ENCODE results near the gene AQP7.
"Not testable (repeated sequence)": the region's sequence is repeated elsewhere in the genome, so short reads cannot be mapped to it uniquely, and the experiment has no call there.

Gene AQP7

DNA sequence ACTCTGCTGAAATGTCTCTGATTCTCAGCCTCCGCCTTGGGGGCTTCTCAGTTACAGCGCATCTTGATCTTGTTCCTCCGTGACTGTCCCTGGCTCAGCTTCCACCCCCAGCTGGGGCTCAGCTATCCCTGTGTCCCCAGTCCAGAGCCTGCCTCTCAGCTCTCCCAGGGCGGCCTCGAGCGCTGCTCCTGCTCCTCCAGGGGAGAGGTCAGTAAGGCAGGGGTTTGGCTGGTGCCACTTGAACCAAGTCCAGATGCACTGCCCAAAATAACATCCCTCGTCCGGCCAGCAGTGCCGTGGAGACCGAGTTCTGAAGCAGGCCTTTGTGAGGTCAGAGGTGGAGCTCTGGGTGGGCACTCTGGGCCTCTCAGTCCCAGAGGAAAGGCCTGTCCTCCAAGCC, at the start of gene AQP7:
Gene AQP7 (minus strand): TSS at position 198 of the 400 bp plus-strand sequence. CDS start 1,306 bp downstream, outside the sequence.
- H3K27me3 ChIP-seq (ENCODE audit: control insufficient read depth, insufficient read depth, low read length); H3K9me3 ChIP-seq (ENCODE audit: control insufficient read depth, insufficient read depth, low read length); H3K9ac ChIP-seq (ENCODE audit: low read depth, low read length); H3K4me3 ChIP-seq (ENCODE audit: low read depth, low read length); H3K36me3 ChIP-seq (ENCODE audit: control insufficient read depth, insufficient read depth, low read length); H3K4me1 ChIP-seq (ENCODE audit: control insufficient read depth, insufficient read depth, low read length): not testable (repeated sequence)

DNA sequence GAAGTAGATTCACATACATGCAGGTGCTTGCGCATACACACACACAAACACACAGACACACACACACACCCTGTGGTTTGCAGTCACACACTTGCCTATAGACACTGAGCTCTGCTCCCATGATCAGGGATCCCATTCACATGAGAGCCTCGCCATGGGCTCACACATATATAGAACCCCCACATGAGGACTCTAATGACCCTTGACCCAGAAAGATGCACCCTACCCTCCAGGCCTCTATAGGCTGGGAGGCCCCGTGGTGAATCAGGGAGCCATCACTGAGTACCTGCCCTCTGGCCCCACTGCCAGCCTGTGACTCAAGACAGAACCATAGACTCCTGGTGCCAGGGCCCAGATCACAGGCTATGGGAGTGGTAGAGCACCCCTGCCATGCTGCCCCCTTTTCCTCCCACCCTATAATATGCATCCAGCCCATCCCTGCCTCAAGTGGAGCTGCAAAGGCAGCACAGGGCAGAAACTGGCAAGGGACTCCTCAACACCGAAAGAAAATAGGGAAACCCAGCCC, 48.3 kb upstream of the AQP7 start:
- Histone ChIP-seq H3K4me1 (ENCODE audit: control insufficient read depth, insufficient read depth, low read length) (peaks cover 9% of the 10 kb centered on the region), H3K36me3 (ENCODE audit: control insufficient read depth, insufficient read depth, low read length) (no peaks in the 10 kb centered on the region), H3K4me3 (ENCODE audit: low read depth, low read length) (no peak overlapping the region), H3K9ac (ENCODE audit: low read depth, low read length) (no peak overlapping the region), H3K9me3 (ENCODE audit: control insufficient read depth, insufficient read depth, low read length) (no peaks in the 10 kb centered on the region), H3K27me3 (ENCODE audit: control insufficient read depth, insufficient read depth, low read length) (peaks cover 30% of the 10 kb centered on the region)

DNA sequence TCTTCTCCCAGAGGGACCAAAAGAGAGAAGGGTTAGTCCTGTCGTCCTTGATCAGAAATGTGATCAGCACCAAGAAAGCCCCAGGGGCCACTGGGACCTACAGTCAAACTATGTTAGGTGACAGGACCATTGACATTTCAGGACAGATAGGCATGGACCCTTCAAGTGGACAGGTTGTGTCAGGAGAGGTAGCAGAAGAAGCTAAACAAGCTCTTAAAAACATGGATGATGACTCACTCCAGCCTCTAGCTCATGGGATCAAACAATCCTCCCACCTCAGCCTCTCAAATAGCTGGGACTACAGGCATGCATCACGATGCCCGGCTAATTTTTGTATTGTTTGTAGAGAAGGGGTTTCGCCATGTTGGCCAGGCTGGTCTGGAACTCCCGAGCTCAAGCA, 47.3 kb upstream of the AQP7 start:
- H3K9me3 ChIP-seq (ENCODE audit: control insufficient read depth, insufficient read depth, low read length): no peaks in the 10 kb centered on the region
- H3K27me3 ChIP-seq (ENCODE audit: control insufficient read depth, insufficient read depth, low read length): peaks cover 33% of the 10 kb centered on the region
- H3K4me1 ChIP-seq (ENCODE audit: control insufficient read depth, insufficient read depth, low read length): peaks cover 9% of the 10 kb centered on the region

DNA sequence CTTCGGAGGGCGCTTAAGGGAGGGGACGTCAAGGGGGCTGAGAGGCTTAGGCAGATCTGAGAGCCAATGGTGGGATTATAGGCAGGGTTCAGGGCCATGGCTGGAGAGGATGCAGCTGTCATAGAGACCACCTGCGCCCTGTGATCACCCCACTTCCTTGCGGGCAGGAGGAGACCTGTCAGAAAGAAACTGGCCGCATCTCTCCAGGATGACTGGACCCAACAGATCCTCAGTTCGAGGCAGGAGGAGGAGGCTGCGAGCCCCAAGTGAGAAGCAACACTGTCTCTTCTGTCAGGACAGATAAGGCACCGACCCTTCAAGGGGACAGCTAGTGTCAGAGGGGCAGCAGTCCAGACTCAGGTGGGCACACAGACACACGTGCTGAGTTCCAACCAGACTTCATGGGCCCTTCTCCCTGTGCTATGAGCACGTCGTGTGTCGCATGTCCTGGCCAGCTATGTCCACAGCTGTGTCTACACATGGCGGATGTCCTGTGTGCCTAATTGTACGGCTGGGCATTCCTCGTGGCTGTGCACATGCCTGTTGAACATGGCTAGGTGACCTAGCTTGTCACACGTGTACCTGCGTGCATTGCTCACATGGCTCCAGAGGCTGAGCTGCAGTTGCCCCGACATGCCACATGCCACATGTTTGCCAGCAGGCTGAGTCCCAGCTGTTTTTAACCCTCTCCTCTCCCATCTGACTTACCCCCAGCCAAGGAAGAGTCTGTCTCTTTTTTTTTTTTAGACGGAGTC, 45.6 kb upstream of the AQP7 start:
- no peaks in the 10 kb centered on the region for H3K36me3 ChIP-seq (ENCODE audit: control insufficient read depth, insufficient read depth, low read length)
- H3K9ac ChIP-seq (ENCODE audit: low read depth, low read length): no peak overlapping the region
- H3K4me1 ChIP-seq (ENCODE audit: control insufficient read depth, insufficient read depth, low read length): peaks cover 4% of the 10 kb centered on the region
- H3K9me3 ChIP-seq (ENCODE audit: control insufficient read depth, insufficient read depth, low read length): no peaks in the 10 kb centered on the region
- H3K27me3 ChIP-seq (ENCODE audit: control insufficient read depth, insufficient read depth, low read length): peaks cover 33% of the 10 kb centered on the region
- H3K4me3 ChIP-seq (ENCODE audit: low read depth, low read length): peak overlapping the region; percentile 74

More for the DNA sequence above, 47.3 kb upstream of the AQP7 start:
- Histone ChIP-seq H3K9ac (ENCODE audit: low read depth, low read length) (no peak overlapping the region), H3K4me3 (ENCODE audit: low read depth, low read length) (no peak overlapping the region), H3K36me3 (ENCODE audit: control insufficient read depth, insufficient read depth, low read length) (no peaks in the 10 kb centered on the region)

DNA sequence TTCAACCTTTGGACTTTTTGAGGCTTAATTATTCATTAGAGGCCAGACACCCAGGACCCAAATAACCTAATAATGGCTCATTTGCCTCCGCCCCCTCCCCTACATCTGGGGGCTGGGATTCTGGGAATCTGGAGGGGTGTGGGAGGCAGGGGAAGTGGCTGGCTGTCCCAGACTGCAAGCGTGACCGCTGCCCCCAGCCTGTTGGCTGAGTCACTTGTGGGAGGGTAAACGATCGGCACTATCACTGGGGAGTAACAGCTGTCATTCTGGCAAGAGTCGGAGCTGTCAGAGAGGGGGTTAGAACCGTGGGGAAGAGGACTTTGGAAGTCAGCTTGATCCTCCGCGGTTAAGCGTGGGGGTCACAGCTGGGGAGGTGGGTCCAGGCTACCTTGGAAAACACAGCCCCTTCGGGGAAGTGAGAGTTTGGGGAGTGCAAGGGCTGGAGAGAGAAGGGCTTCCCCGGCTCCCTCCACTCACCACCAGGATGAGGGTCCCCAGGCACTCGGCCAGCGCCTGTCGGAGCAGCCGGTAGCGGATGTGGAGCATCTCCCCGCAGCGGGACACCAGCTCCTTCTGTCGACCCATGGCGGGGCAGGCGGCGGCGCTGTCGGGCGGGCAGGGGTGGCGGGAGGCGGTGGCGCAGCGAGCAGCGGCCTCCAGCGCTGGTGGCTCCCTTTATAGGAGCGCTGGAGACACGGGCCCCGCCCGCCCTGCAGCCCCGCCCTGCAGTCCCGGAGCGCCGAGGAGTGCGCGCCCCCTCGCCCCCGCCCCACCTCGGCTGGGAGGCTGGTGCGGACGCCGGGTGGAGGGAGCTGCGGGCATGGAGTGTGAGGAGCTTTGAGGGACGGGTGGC, 44.8 kb upstream of the AQP7 start, which contains the start of gene AQP3:
Gene AQP3 (minus strand): TSS at position 648 of the 853 bp plus-strand sequence. CDS start 63 bp downstream, at position 585.
- Histone ChIP-seq H3K9ac (ENCODE audit: low read depth, low read length) (no peak within 1 kb of the TSS), H3K27me3 (ENCODE audit: control insufficient read depth, insufficient read depth, low read length) (peaks cover 33% of the 10 kb centered on the region), H3K4me3 (ENCODE audit: low read depth, low read length) (peak within 1 kb of the TSS; percentile 74), H3K4me1 (ENCODE audit: control insufficient read depth, insufficient read depth, low read length) (peaks cover 3% of the 10 kb centered on the region), H3K9me3 (ENCODE audit: control insufficient read depth, insufficient read depth, low read length) (no peaks in the 10 kb centered on the region), H3K36me3 (ENCODE audit: control insufficient read depth, insufficient read depth, low read length) (no peaks in the 10 kb centered on the region)

DNA sequence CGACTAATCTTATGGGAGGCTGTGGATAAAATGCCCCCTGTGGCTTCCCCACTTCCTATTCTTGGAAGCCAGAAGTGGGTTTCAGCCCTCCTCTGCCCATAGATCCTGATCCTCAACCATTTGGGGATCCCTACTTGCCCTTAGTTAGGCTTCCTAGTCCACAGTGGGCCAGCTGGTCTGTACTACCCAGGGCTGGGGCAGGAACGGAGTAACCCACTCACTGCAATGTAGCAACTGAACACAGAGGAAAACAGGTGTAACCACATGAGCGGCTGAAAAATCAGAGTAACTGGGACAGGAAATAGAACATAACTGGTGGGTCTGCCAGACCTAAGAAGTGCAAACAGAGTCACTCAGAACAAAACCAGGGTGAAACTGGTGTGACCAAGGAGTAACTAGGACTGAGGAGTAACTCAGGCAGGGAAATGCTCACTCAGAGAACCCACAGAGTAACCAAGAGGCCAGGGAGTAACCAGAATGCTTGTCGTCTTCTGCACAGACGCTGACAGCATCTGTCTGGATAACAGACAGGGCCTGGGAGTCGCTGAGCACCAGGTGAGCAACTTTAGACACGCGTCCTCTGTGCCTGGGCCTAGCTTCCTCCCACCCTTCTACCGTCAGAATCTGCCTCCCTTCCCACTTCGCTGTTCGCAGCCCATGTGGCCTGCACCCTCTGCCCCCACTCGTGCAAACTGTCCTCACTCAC, 44.0 kb upstream of the AQP7 start:
- H3K27me3 ChIP-seq (ENCODE audit: control insufficient read depth, insufficient read depth, low read length): peaks cover 33% of the 10 kb centered on the region
- H3K36me3 ChIP-seq (ENCODE audit: control insufficient read depth, insufficient read depth, low read length): no peaks in the 10 kb centered on the region
- H3K4me3 ChIP-seq (ENCODE audit: low read depth, low read length): peak overlapping the region; percentile 64
- no peaks in the 10 kb centered on the region for H3K9me3 ChIP-seq (ENCODE audit: control insufficient read depth, insufficient read depth, low read length)
- no peak overlapping the region for H3K9ac ChIP-seq (ENCODE audit: low read depth, low read length)
- peaks cover 3% of the 10 kb centered on the region for H3K4me1 ChIP-seq (ENCODE audit: control insufficient read depth, insufficient read depth, low read length)

DNA sequence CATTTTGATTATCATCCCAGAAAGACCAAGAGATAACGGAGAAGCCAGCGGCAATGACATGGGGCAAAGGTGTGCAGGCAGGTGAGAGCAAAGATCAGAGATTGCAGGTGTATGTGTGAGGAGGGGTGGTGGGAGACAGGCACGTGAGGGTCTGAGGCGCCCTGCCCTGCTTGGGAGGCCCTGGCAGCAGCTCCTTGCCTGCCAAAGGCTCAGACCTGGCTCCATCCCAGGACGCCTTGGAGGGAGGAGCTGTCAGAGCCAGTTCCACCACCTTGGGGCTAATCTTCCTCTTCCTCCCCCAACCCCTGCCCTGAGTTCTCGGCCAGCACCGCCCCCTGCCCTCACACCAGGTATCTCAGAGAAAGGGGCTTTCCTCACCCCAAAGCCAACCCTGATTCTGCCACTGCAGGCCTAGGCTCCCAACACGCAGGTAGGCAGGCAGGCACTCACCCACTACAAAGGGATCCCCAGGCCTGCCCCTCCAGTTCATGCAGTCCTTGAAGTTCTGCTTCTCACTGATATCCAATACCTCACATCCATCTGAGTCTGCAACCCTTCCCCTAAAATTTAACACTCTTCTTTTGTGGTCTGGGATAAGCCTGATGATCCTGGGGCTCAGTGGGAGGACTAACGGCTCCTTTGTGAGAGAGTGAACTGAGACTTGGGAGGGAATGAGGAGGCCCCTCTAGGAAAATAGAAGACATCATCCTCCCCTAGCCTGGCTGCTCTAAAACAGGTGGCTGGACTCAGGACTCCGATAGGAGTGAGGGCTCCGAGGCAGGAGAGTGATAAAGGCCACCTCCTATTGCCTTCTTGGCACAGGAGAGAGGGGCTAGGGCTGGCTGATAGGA, 43.2 kb upstream of the AQP7 start:
- Histone ChIP-seq H3K4me1 (ENCODE audit: control insufficient read depth, insufficient read depth, low read length) (peaks cover 3% of the 10 kb centered on the region), H3K9me3 (ENCODE audit: control insufficient read depth, insufficient read depth, low read length) (no peaks in the 10 kb centered on the region), H3K27me3 (ENCODE audit: control insufficient read depth, insufficient read depth, low read length) (peaks cover 33% of the 10 kb centered on the region), H3K9ac (ENCODE audit: low read depth, low read length) (no peak overlapping the region), H3K36me3 (ENCODE audit: control insufficient read depth, insufficient read depth, low read length) (no peaks in the 10 kb centered on the region), H3K4me3 (ENCODE audit: low read depth, low read length) (no peak overlapping the region)

DNA sequence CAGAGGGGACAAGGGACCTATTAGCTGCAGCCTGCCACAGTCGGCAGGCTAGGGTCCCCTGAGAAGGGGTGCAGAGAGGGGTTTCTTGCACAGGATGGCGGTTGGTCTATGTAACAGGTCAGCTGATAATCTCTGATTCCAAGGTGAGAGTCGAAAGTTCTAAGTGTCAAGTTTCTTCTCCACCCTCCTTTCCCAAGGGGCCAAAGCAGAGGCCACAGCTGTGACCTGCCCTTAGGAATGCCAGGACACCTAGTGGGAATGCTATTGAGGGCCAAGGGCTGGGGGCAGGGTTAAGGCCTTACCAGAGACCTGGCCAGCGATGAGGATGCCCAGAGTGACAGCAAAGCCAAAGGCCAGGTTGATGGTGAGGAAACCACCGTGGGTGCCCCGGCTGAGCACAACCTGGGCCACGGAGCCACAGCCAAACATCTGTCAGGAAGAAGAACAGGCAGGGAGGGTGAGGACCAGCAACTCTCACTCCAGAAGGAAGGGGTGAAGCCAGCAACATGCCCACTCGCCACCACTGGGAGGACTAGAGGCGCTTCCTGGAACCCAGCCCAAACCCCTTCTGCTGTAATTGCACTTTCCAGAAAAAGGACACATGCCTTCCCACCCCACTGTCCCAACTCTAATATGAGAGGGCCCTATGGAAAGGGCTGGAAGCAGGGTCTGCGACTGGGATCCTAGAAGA, 41.2 kb upstream of the AQP7 start:
- Histone ChIP-seq H3K9me3 (ENCODE audit: control insufficient read depth, insufficient read depth, low read length) (no peaks in the 10 kb centered on the region), H3K9ac (ENCODE audit: low read depth, low read length) (no peak overlapping the region), H3K4me1 (ENCODE audit: control insufficient read depth, insufficient read depth, low read length) (peaks cover 3% of the 10 kb centered on the region), H3K27me3 (ENCODE audit: control insufficient read depth, insufficient read depth, low read length) (peaks cover 28% of the 10 kb centered on the region), H3K36me3 (ENCODE audit: control insufficient read depth, insufficient read depth, low read length) (no peaks in the 10 kb centered on the region), H3K4me3 (ENCODE audit: low read depth, low read length) (no peak overlapping the region)

DNA sequence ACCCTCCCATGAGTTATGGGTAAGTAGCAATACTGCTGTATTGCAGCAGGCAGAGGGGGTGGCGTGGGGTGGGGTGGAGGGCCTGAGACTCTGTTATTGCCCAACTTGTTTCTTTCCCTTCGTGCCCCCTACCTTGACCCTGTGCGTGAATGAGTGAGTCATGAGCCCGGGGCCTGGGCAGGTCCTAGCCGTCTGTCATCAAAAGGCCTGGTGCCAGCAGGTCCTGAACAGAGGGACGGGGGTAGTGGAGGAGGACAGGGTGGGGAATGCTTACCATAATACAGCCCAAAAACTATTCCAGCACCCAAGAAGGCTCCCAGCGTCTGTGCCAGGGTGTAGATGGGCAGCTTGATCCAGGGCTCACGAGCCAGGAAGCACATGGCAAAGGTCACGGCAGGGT, 40.7 kb upstream of the AQP7 start:
- Histone ChIP-seq H3K9me3 (ENCODE audit: control insufficient read depth, insufficient read depth, low read length) (no peaks in the 10 kb centered on the region), H3K4me3 (ENCODE audit: low read depth, low read length) (no peak overlapping the region), H3K27me3 (ENCODE audit: control insufficient read depth, insufficient read depth, low read length) (peaks cover 22% of the 10 kb centered on the region), H3K9ac (ENCODE audit: low read depth, low read length) (no peak overlapping the region), H3K36me3 (ENCODE audit: control insufficient read depth, insufficient read depth, low read length) (no peaks in the 10 kb centered on the region), H3K4me1 (ENCODE audit: control insufficient read depth, insufficient read depth, low read length) (peaks cover 2% of the 10 kb centered on the region)

DNA sequence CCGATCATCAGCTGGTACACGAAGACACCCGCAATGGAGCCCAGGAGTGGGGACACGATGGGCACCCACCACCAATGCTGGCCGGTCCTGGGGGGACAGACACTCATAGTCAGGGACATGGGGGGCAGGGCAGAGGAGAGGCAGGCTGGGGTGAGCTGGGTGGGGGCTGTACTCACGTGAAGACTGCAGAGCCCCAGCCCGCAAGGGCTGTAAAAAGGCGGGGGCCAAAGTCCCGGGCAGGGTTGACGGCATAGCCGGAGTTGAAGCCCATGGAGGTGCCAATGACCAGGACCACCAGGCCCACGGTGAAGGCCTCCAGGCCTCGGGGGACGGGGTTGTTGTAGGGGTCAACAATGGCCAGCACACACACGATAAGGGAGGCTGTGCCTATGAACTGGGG, 39.8 kb upstream of the AQP7 start:
- Histone ChIP-seq H3K9me3 (ENCODE audit: control insufficient read depth, insufficient read depth, low read length) (no peaks in the 10 kb centered on the region), H3K36me3 (ENCODE audit: control insufficient read depth, insufficient read depth, low read length) (no peaks in the 10 kb centered on the region), H3K9ac (ENCODE audit: low read depth, low read length) (no peak overlapping the region), H3K4me3 (ENCODE audit: low read depth, low read length) (no peak overlapping the region), H3K4me1 (ENCODE audit: control insufficient read depth, insufficient read depth, low read length) (no peaks in the 10 kb centered on the region), H3K27me3 (ENCODE audit: control insufficient read depth, insufficient read depth, low read length) (peaks cover 16% of the 10 kb centered on the region)
